ENCODE measurements around the gene PGM5.
"Not testable (repeated sequence)": the region's sequence is repeated elsewhere in the genome, so short reads cannot be mapped to it uniquely, and the experiment has no call there.

Gene PGM5

GRCh38 chr9:68383894-68384293, 27.5 kb downstream of the PGM5 start:
- not testable (repeated sequence) for DNase-seq

GRCh38 chr9:68389558-68389957, 33.1 kb downstream of the PGM5 start:
- not testable (repeated sequence) for DNase-seq

GRCh38 chr9:68390737-68391136, 34.3 kb downstream of the PGM5 start:
- DNase-seq: not testable (repeated sequence)

- not testable (repeated sequence) for DNase-seq
Measured at GRCh38 chr9:68396411-68397094, 40.1 kb downstream of the PGM5 start.

GRCh38 chr9:68397095-68397423, 40.6 kb downstream of the PGM5 start:
- not testable (repeated sequence) for DNase-seq

GRCh38 chr9:68397796-68398195, 41.4 kb downstream of the PGM5 start:
- DNase-seq: not testable (repeated sequence)

GRCh38 chr9:68398324-68398723, 41.9 kb downstream of the PGM5 start:
- not testable (repeated sequence) for DNase-seq

GRCh38 chr9:68404421-68405185, 48.2 kb downstream of the PGM5 start:
- DNase-seq: not testable (repeated sequence)

GRCh38 chr9:68411865-68412264, 55.5 kb downstream of the PGM5 start:
- not testable (repeated sequence) for DNase-seq

- not testable (repeated sequence) for DNase-seq
Measured at GRCh38 chr9:68412754-68413153, 56.3 kb downstream of the PGM5 start.

- DNase-seq: not testable (repeated sequence)
Measured at GRCh38 chr9:68415065-68415464, 58.7 kb downstream of the PGM5 start.

- no peak for DNase-seq
Measured at GRCh38 chr9:68416936-68417564, 60.6 kb downstream of the PGM5 start.

- DNase-seq: no peak
Measured at GRCh38 chr9:68417762-68418161, 61.4 kb downstream of the PGM5 start.

GRCh38 chr9:68418259-68418845, 61.9 kb downstream of the PGM5 start:
- no peak for DNase-seq

GRCh38 chr9:68419901-68420300, 63.5 kb downstream of the PGM5 start:
- DNase-seq: no peak

GRCh38 chr9:68426755-68427154, 70.3 kb downstream of the PGM5 start:
- no peak for DNase-seq

GRCh38 chr9:68427216-68427977, 71.0 kb downstream of the PGM5 start:
- no peak for DNase-seq

GRCh38 chr9:68428481-68428880, 72.1 kb downstream of the PGM5 start:
- no peak for DNase-seq

- DNase-seq: no peak
Measured at GRCh38 chr9:68429631-68430030, 73.2 kb downstream of the PGM5 start.

GRCh38 chr9:68431307-68431706, 74.9 kb downstream of the PGM5 start:
- DNase-seq: no peak

- no peak for DNase-seq
Measured at GRCh38 chr9:68433531-68434110, 77.2 kb downstream of the PGM5 start.

GRCh38 chr9:68437785-68438184, 81.4 kb downstream of the PGM5 start:
- no peak for DNase-seq

Data from activated CD8-positive, alpha-beta memory T cell treated with anti-CD3 and anti-CD28 coated beads, Interleukin-2, amount 50 U/mL, for 48 hours (primary cell).